B cell (primary cell): ENCODE measurements around the gene BEGAIN. TPM values are rescaled to one million over a fixed set of nuclear protein-coding genes. Genes with fewer than 3 reads are reported as not detected.

Experiments used
- ATAC-seq: fragments of 200-7000 bp; cut with Tn5 transposase; one replicate; pipeline ENCODE4 v1.10.0; 2021; ENCODE audit warnings: low read depth, mild to moderate bottlenecking, moderate number of reproducible peaks, moderate library complexity
- CTCF ChIA-PET: fragments of 350-600 bp; sonication (Branson Sonifier 250); formaldehyde crosslinking; loops from one replicate; lab custom pipeline; 2021; ENCODE audit warnings: antibody characterized with exemption, inconsistent platforms; lab: Charles Lee
- POLR2A ChIA-PET: fragments of 350-600 bp; sonication (Branson Sonifier 250); formaldehyde crosslinking; loops from one replicate; lab custom pipeline; 2021; ENCODE audit warnings: antibody characterized with exemption; lab: Charles Lee
- DNase-seq: peaks from one replicate; pipeline ENCODE4 v3.0.0; 2013
- H2AFZ ChIP-seq: 2 replicates; pipeline ENCODE4 v1.6.1; 2012; ENCODE audit warnings: mild to moderate bottlenecking, low read depth, low read length; ENCODE audit not compliant: insufficient read depth, poor library complexity, severe bottlenecking
- H3K27ac ChIP-seq, 2 donors: 1 replicate in 1 of 2; 2 replicates in 1 of 2; pipeline ENCODE4 v1.5.1; 2012 to 2013; ENCODE audit warnings: low read length in 2 of 2, mild to moderate bottlenecking in 2 of 2, moderate library complexity in 1 of 2
- H3K27me3 ChIP-seq, 4 experiments: fragments of 200-600 bp in 1 of 4; sonication (generic) in 1 of 4; replicated peaks in 1 of 4; 1 replicate in 2 of 4; 2 replicates in 2 of 4; pipeline versions ENCODE4 v1.6.1 to v1.7.0; 2013 to 2016; ENCODE audit warnings: low read length in 3 of 4, mild to moderate bottlenecking in 2 of 4, mixed read lengths in 1 of 4, moderate library complexity in 1 of 4; ENCODE audit not compliant: insufficient read depth in 4 of 4, control insufficient read depth in 3 of 4; ENCODE audit errors: control extremely low read depth in 1 of 4
- H3K36me3 ChIP-seq, 2 experiments: replicated peaks in 1 of 2; 1 replicate in 1 of 2; 2 replicates in 1 of 2; pipeline versions ENCODE4 v1.6.1 to v1.7.1; 2013; ENCODE audit warnings: low read length in 1 of 2; ENCODE audit not compliant: insufficient read depth in 2 of 2, control insufficient read depth in 1 of 2; ENCODE audit errors: control extremely low read depth in 1 of 2, extremely low read depth in 1 of 2
- H3K4me1 ChIP-seq, 2 donors: fragments of 200-600 bp in 1 of 2; sonication (generic) in 1 of 2; 1 replicate in 1 of 2; 2 replicates in 1 of 2; pipeline versions ENCODE4 v1.5.1 to v1.6.1; 2013 to 2017; ENCODE audit warnings: low read length in 2 of 2; ENCODE audit not compliant: control insufficient read depth in 2 of 2, insufficient read depth in 2 of 2
- H3K4me2 ChIP-seq: replicated peaks from 2 replicates; pipeline ENCODE3; 2012; ENCODE audit warnings: mild to moderate bottlenecking, low read depth, low read length; ENCODE audit not compliant: poor library complexity, severe bottlenecking
- H3K4me3 ChIP-seq, 5 experiments: fragments of 200-600 bp in 1 of 5; sonication (generic) in 1 of 5; 1 replicate in 3 of 5; 2 replicates in 2 of 5; pipeline versions ENCODE4 v1.5.1 to v1.7.0; 2011 to 2016; ENCODE audit warnings: low read length in 4 of 5, mild to moderate bottlenecking in 4 of 5, low read depth in 2 of 5, control low read depth in 1 of 5, moderate library complexity in 1 of 5; ENCODE audit not compliant: insufficient read depth in 1 of 5; ENCODE audit errors: control extremely low read depth in 1 of 5, extremely low read depth in 1 of 5
- H3K79me2 ChIP-seq: fragments of 200-600 bp; sonication (generic); one replicate; pipeline ENCODE4 v1.6.0; 2016; ENCODE audit warnings: low read length; ENCODE audit not compliant: control insufficient read depth, insufficient read depth
- H3K9ac ChIP-seq: fragments of 200-600 bp; sonication (generic); 2 replicates; pipeline ENCODE4 v1.6.1; 2017; ENCODE audit warnings: mild to moderate bottlenecking, low read length, moderate library complexity
- H3K9me3 ChIP-seq, 3 donors: one replicate each; pipeline versions ENCODE4 v1.6.1 to v1.7.1; 2013; ENCODE audit warnings: low read length in 2 of 3; ENCODE audit not compliant: control insufficient read depth in 2 of 3, insufficient read depth in 1 of 3; ENCODE audit errors: control extremely low read depth in 1 of 3
- H4K20me1 ChIP-seq: 2 replicates; pipeline ENCODE4 v1.6.0; 2012; ENCODE audit warnings: mild to moderate bottlenecking, low read length; ENCODE audit not compliant: insufficient read depth, control insufficient read depth, poor library complexity, severe bottlenecking
- H3K27ac Mint-ChIP-seq: one replicate; pipeline ENCODE4 v1.8.0; 2021; ENCODE audit warnings: mixed read lengths
- H3K27me3 Mint-ChIP-seq: one replicate; pipeline ENCODE4 v1.8.0; 2021; ENCODE audit warnings: mixed read lengths
- H3K4me1 Mint-ChIP-seq: one replicate; pipeline ENCODE4 v1.8.0; 2021; ENCODE audit warnings: mixed read lengths
- H3K4me3 Mint-ChIP-seq: one replicate; pipeline ENCODE4 v1.8.0; 2021; ENCODE audit warnings: mixed read lengths
- H3K9me3 Mint-ChIP-seq: one replicate; pipeline ENCODE4 v1.8.0; 2022; ENCODE audit warnings: mixed read lengths; ENCODE audit not compliant: insufficient read depth
- EZH2 ChIP-seq: IDR thresholded peaks from 2 replicates; pipeline ENCODE4 v1.6.1; 2012; ENCODE audit warnings: borderline replicate concordance, low read depth, mild to moderate bottlenecking, moderate library complexity, low read length; ENCODE audit not compliant: insufficient read depth, poor library complexity, severe bottlenecking
- WGBS: methylation state at CpG from one replicate; pipeline ENCODE4 v1.1.5; 2013; ENCODE audit warnings: missing lambda C conversion rate; ENCODE audit not compliant: insufficient coverage; 5-methylcytosine and 5-hydroxymethylcytosine counted together
- intact Hi-C: fragments of 100-400 bp; cut with micrococcal nuclease; formaldehyde crosslinking; loops from one replicate; pipeline ENCODE4 v1.10.0; 2022
- polyA plus RNA-seq: library from polyadenylated mRNA; depleted of rRNA; stranded (reverse); fragments of >200 nt; gene quantifications from 2 replicates; pipeline ENCODE4 v1.2.3, GENCODE V29; 2012
- total RNA-seq, 2 donors: library from RNA; stranded (reverse); fragments of 120-200 nt in 1 of 2; gene quantifications; 1 replicate in 1 of 2; 2 replicates in 1 of 2; pipeline versions ENCODE4 v1.2.3 to v1.2.4, GENCODE V29; 2013 to 2022
- TF ChIP-seq, protein P1 (sequence below): fragments of 200-600 bp; IDR thresholded peaks from one replicate; pipeline ENCODE4 v1.8.0; 2022; ENCODE audit warnings: antibody characterized with exemption, mild to moderate bottlenecking

BEGAIN gene
- total and polyA plus RNA-seq, 2 donors (not counting 1 experiment from before 2014, with no cell fraction given) = 4.9 TPM; not detected in 1

DNA sequence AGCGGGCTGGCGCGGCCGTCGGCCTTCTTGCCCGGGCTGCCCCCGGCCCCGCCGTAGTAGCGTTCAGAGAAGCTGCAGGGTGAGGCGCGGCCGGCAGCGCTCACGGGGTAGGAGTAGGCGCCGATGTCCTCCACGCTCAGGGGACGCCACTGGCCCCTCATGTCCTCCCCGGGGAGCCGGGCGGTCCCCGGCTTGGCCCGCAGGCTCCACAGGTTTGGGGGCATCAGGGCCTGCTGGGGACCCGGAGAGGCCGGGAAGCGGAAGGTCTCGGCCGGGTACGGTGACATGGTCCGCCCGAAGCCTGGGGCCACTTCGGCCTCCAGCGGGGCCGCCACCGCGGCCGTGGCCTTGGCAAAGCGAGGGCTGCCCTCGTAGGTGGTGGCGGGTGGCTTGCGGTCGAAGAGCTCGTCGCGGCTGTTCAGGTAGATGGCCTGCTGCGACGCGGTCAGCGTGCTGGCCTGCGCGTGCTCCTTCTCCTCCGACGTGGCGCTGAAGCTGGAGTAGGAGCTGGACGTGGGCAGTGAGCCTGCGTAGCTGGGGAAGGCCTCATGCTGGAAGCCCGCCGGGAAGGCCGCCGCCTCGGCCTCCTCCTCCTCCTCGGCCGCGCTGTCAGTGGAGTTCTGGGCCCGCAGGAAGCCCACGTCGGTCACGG, 48.7 kb downstream of the BEGAIN start:
- no peak overlapping the region for H3K9ac ChIP-seq
- no peaks in the 10 kb centered on the region for H3K4me1 Mint-ChIP-seq
- H3K27ac Mint-ChIP-seq = no peak overlapping the region
- H3K9me3 ChIP-seq = peaks cover 0 to 4% (median 0%) of the 10 kb centered on the region in 3 donors
- H3K4me3 Mint-ChIP-seq = no peak overlapping the region
- ATAC-seq = no peak
- no peaks in the 10 kb centered on the region for H3K27me3 ChIP-seq
- WGBS = 97% methylated on average over 64 of the region's 69 CpGs
- no peak overlapping the region for H3K27ac ChIP-seq
- no peaks in the 10 kb centered on the region for H3K79me2 ChIP-seq
- DNase-seq = no peak
- intact Hi-C loops = no loop called here
- no peaks in the 10 kb centered on the region for H3K27me3 Mint-ChIP-seq
- no peak overlapping the region for H3K4me2 ChIP-seq
- no peaks in the 10 kb centered on the region for H4K20me1 ChIP-seq
- H3K4me3 ChIP-seq = no peak overlapping the region
- H3K4me1 ChIP-seq = no peaks in the 10 kb centered on the region
- ChIA-PET CTCF (no interaction called here), POLR2A (no interaction called here)
- TF ChIP-seq EZH2 = no peak
- TF ChIP-seq, protein P1, sequence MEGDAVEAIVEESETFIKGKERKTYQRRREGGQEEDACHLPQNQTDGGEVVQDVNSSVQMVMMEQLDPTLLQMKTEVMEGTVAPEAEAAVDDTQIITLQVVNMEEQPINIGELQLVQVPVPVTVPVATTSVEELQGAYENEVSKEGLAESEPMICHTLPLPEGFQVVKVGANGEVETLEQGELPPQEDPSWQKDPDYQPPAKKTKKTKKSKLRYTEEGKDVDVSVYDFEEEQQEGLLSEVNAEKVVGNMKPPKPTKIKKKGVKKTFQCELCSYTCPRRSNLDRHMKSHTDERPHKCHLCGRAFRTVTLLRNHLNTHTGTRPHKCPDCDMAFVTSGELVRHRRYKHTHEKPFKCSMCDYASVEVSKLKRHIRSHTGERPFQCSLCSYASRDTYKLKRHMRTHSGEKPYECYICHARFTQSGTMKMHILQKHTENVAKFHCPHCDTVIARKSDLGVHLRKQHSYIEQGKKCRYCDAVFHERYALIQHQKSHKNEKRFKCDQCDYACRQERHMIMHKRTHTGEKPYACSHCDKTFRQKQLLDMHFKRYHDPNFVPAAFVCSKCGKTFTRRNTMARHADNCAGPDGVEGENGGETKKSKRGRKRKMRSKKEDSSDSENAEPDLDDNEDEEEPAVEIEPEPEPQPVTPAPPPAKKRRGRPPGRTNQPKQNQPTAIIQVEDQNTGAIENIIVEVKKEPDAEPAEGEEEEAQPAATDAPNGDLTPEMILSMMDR = no peak
- H3K9me3 Mint-ChIP-seq = no peaks in the 10 kb centered on the region
- H2AFZ ChIP-seq = no peak overlapping the region
- no peaks in the 10 kb centered on the region for H3K36me3 ChIP-seq

- no peak overlapping the region for H2AFZ ChIP-seq
- H3K9ac ChIP-seq = no peak overlapping the region
- Mint-ChIP-seq H3K4me1 (no peaks in the 10 kb centered on the region), H3K9me3 (no peaks in the 10 kb centered on the region), H3K27ac (no peak overlapping the region), H3K4me3 (no peak overlapping the region), H3K27me3 (no peaks in the 10 kb centered on the region)
- no peak overlapping the region for H3K27ac ChIP-seq
- no peaks in the 10 kb centered on the region for H3K27me3 ChIP-seq
- peaks cover 0 to 4% (median 0%) of the 10 kb centered on the region in 3 donors for H3K9me3 ChIP-seq
- intact Hi-C loops = no loop called here
- no peaks in the 10 kb centered on the region for H3K79me2 ChIP-seq
- CTCF ChIA-PET = no interaction called here
- DNase-seq (no peak), ATAC-seq (no peak)
- POLR2A ChIA-PET = no interaction called here
- H3K4me1 ChIP-seq = no peaks in the 10 kb centered on the region
- H3K36me3 ChIP-seq = no peaks in the 10 kb centered on the region
- H3K4me3 ChIP-seq = no peak overlapping the region
- H3K4me2 ChIP-seq = no peak overlapping the region
- WGBS = 96% methylated on average over 43 of the region's 53 CpGs
- no peaks in the 10 kb centered on the region for H4K20me1 ChIP-seq
- TF ChIP-seq, protein P1 = no peak
- no peak for TF ChIP-seq EZH2
Measured at GRCh38 chr14:100537446-100538350, 49.5 kb downstream of the BEGAIN start.
